ENCODE results near the gene TSHZ3.

Gene TSHZ3

GRCh38 chr19:31280287-31281006, 68.8 kb downstream of the TSHZ3 start:
- DNase-seq = no peak

GRCh38 chr19:31279436-31279765, 69.8 kb downstream of the TSHZ3 start:
- no peak for DNase-seq

- DNase-seq = no peak
These were observed 70.4 kb downstream of the TSHZ3 start for GRCh38 chr19:31278555-31279435.

GRCh38 chr19:31277516-31277915, 71.7 kb downstream of the TSHZ3 start:
- DNase-seq = no peak

GRCh38 chr19:31276831-31277230, 72.4 kb downstream of the TSHZ3 start:
- DNase-seq = no peak

GRCh38 chr19:31275068-31275334, 74.2 kb downstream of the TSHZ3 start:
- no peak for DNase-seq

- DNase-seq = no peak
These were observed 74.8 kb downstream of the TSHZ3 start for GRCh38 chr19:31274251-31275067.

- no peak for DNase-seq
These were observed 76.6 kb downstream of the TSHZ3 start for GRCh38 chr19:31272583-31273106.

GRCh38 chr19:31271306-31271911, 77.8 kb downstream of the TSHZ3 start:
- no peak for DNase-seq

- no peak for DNase-seq
These were observed 78.3 kb downstream of the TSHZ3 start for GRCh38 chr19:31270897-31271296.

- DNase-seq = peak; percentile 7
These were observed 79.7 kb downstream of the TSHZ3 start for GRCh38 chr19:31269425-31270127.

GRCh38 chr19:31268751-31269383, 80.4 kb downstream of the TSHZ3 start:
- peak; percentile 10 for DNase-seq

- no peak for DNase-seq
These were observed 82.5 kb downstream of the TSHZ3 start for GRCh38 chr19:31266731-31267130.

GRCh38 chr19:31266196-31266595, 83.0 kb downstream of the TSHZ3 start:
- no peak for DNase-seq

GRCh38 chr19:31264041-31264778, 85.0 kb downstream of the TSHZ3 start:
- DNase-seq = no peak

- DNase-seq = no peak
These were observed 85.9 kb downstream of the TSHZ3 start for GRCh38 chr19:31263328-31263727.

GRCh38 chr19:31262725-31263191, 86.5 kb downstream of the TSHZ3 start:
- DNase-seq = no peak

- DNase-seq = no peak
These were observed 87.5 kb downstream of the TSHZ3 start for GRCh38 chr19:31261603-31262212.

GRCh38 chr19:31261019-31261602, 88.1 kb downstream of the TSHZ3 start:
- no peak for DNase-seq

Data from femur (tissue), 1 donor.